Caco-2 (cell line): Measurements from ENCODE around the gene IRF9. TPM values are rescaled to one million over a fixed set of nuclear protein-coding genes. Genes with fewer than 3 reads are reported as not detected.

ENCODE experiments used
- BruUV-seq: library from RNA; stranded (reverse); fragments of 400-500 nt; replicated peaks from 2 replicates; lab custom pipeline; 2021; lab: Mats Ljungman, UMichigan
- CTCF ChIA-PET: fragments of 300-600 bp; sonication (Branson Sonifier 250); formaldehyde crosslinking; loops from one replicate; lab custom pipeline; 2022; ENCODE audit warnings: antibody characterized with exemption; lab: Charles Lee
- POLR2A ChIA-PET: fragments of 300-600 bp; sonication (Branson Sonifier 250); formaldehyde crosslinking; loops from one replicate; lab custom pipeline; 2022; ENCODE audit warnings: antibody characterized with exemption; lab: Charles Lee
- DNase-seq, 2 experiments: peaks; one replicate each; pipeline versions ENCODE4 v3.0.0 to v3.0.0-alpha.2; 2020 to 2022
- H3K27me3 ChIP-seq: replicated peaks from 2 replicates; pipeline ENCODE4 v1.6.0; 2011; ENCODE audit warnings: low read length; ENCODE audit not compliant: control insufficient read depth, insufficient read depth
- H3K36me3 ChIP-seq: 2 replicates; pipeline ENCODE4 v1.5.1; 2011; ENCODE audit warnings: low read length; ENCODE audit not compliant: control insufficient read depth, insufficient read depth
- H3K4me1 ChIP-seq: fragments of 250-450 bp; sonication (Bioruptor Pico); 2 replicates; pipeline ENCODE4 v1.5.1; 2020; ENCODE audit warnings: mild to moderate bottlenecking
- H3K4me3 ChIP-seq: 2 replicates; pipeline ENCODE4 v1.5.1; 2011; ENCODE audit warnings: low read depth, mild to moderate bottlenecking, control low read depth, low read length
- H3K9me3 ChIP-seq: fragments of 250-450 bp; sonication (Bioruptor Pico); 2 replicates; pipeline ENCODE4 v1.5.1; 2020; ENCODE audit warnings: mild to moderate bottlenecking, moderate library complexity
- H3K27ac Mint-ChIP-seq: one replicate; pipeline ENCODE4 v1.8.0; 2022; ENCODE audit warnings: mixed read lengths; ENCODE audit not compliant: unreplicated experiment
- H3K27me3 Mint-ChIP-seq: one replicate; pipeline ENCODE4 v1.8.0; 2022; ENCODE audit warnings: mixed read lengths; ENCODE audit not compliant: insufficient read depth, unreplicated experiment
- H3K36me3 Mint-ChIP-seq: one replicate; pipeline ENCODE4 v1.8.0; 2022; ENCODE audit warnings: mild to moderate bottlenecking, mixed read lengths; ENCODE audit not compliant: insufficient read depth, unreplicated experiment
- H3K4me1 Mint-ChIP-seq: one replicate; pipeline ENCODE4 v1.8.0; 2022; ENCODE audit warnings: low read depth, mixed read lengths; ENCODE audit not compliant: unreplicated experiment
- H3K4me3 Mint-ChIP-seq: one replicate; pipeline ENCODE4 v1.8.0; 2022; ENCODE audit warnings: mild to moderate bottlenecking, moderate library complexity, mixed read lengths; ENCODE audit not compliant: unreplicated experiment
- H3K9me3 Mint-ChIP-seq: one replicate; pipeline ENCODE4 v1.8.0; 2022; ENCODE audit warnings: mixed read lengths; ENCODE audit not compliant: unreplicated experiment
- intact Hi-C: fragments of 100-400 bp; cut with micrococcal nuclease; formaldehyde crosslinking; loops from one replicate; pipeline ENCODE4 v1.10.0; 2022; ENCODE audit not compliant: unreplicated experiment
- total RNA-seq: library from RNA; stranded (reverse); gene quantifications from 2 replicates; pipeline ENCODE4 v1.2.3, GENCODE V29; 2022
- TF ChIP-seq, protein P1 (sequence below), 2 experiments: fragments of 200-600 bp in 1 of 2; IDR thresholded peaks; 1 replicate in 1 of 2; 2 replicates in 1 of 2; pipeline versions ENCODE4 v1.5.1 to v1.8.0; 2011 to 2022; ENCODE audit warnings: antibody characterized with exemption in 1 of 2, control low read depth in 1 of 2, inconsistent platforms in 1 of 2, low read depth in 1 of 2, low read length in 1 of 2, mild to moderate bottlenecking in 1 of 2, moderate library complexity in 1 of 2; ENCODE audit not compliant: insufficient read depth in 1 of 2, severe bottlenecking in 1 of 2, unreplicated experiment in 1 of 2

The IRF9 gene
- total RNA-seq, 1 experiment from 2014 or later = 55.4 TPM

GRCh38 chr14:24207625-24208024 lies 46.6 kb downstream of the IRF9 start:
- no peak for DNase-seq
- no TSS peak for BruUV-seq
- Mint-ChIP-seq H3K36me3 (peaks cover 52% of the 10 kb centered on the region), H3K9me3 (peaks cover 8% of the 10 kb centered on the region), H3K27ac (no peak overlapping the region), H3K27me3 (no peaks in the 10 kb centered on the region), H3K4me3 (no peak overlapping the region), H3K4me1 (no peaks in the 10 kb centered on the region)
- H3K27me3 ChIP-seq = no peaks in the 10 kb centered on the region
- no peak overlapping the region for H3K4me3 ChIP-seq
- TF ChIP-seq, protein P1, sequence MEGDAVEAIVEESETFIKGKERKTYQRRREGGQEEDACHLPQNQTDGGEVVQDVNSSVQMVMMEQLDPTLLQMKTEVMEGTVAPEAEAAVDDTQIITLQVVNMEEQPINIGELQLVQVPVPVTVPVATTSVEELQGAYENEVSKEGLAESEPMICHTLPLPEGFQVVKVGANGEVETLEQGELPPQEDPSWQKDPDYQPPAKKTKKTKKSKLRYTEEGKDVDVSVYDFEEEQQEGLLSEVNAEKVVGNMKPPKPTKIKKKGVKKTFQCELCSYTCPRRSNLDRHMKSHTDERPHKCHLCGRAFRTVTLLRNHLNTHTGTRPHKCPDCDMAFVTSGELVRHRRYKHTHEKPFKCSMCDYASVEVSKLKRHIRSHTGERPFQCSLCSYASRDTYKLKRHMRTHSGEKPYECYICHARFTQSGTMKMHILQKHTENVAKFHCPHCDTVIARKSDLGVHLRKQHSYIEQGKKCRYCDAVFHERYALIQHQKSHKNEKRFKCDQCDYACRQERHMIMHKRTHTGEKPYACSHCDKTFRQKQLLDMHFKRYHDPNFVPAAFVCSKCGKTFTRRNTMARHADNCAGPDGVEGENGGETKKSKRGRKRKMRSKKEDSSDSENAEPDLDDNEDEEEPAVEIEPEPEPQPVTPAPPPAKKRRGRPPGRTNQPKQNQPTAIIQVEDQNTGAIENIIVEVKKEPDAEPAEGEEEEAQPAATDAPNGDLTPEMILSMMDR (IDR thresholded peaks at IDR 0.05; ENCODE audit: insufficient read depth in 1 of 2, low read depth in 1 of 2, low read length in 1 of 2, severe bottlenecking in 1 of 2, unreplicated experiment in 1 of 2) = no peak
- ChIA-PET CTCF (interaction anchor here (0.7 kb wide), 1 partner anchor 68 kb away, joined by 3 read pairs; no protein-coding TSS in a partner anchor), POLR2A (no interaction called here)
- H3K9me3 ChIP-seq = peaks cover 6% of the 10 kb centered on the region
- no peaks in the 10 kb centered on the region for H3K4me1 ChIP-seq
- intact Hi-C loops = no loop called here
- H3K36me3 ChIP-seq = peaks cover 4% of the 10 kb centered on the region

GRCh38 chr14:24211311-24211710 lies 50.2 kb downstream of the IRF9 start:
- Mint-ChIP-seq H3K4me1 (peaks cover 12% of the 10 kb centered on the region), H3K27ac (no peak overlapping the region), H3K9me3 (no peaks in the 10 kb centered on the region), H3K36me3 (peaks cover 72% of the 10 kb centered on the region), H3K27me3 (no peaks in the 10 kb centered on the region), H3K4me3 (no peak overlapping the region)
- TF ChIP-seq, protein P1 (IDR thresholded peaks at IDR 0.05; ENCODE audit: insufficient read depth in 1 of 2, low read depth in 1 of 2, low read length in 1 of 2, severe bottlenecking in 1 of 2, unreplicated experiment in 1 of 2) = no peak
- H3K36me3 ChIP-seq = peaks cover 4% of the 10 kb centered on the region
- no peak overlapping the region for H3K4me3 ChIP-seq
- peaks cover 12% of the 10 kb centered on the region for H3K4me1 ChIP-seq
- no peaks in the 10 kb centered on the region for H3K27me3 ChIP-seq
- POLR2A ChIA-PET = interaction anchor here (0.6 kb wide), 1 partner anchor 31 kb away, joined by 3 read pairs; the partner anchor contains the start of gene TINF2
- no peak for DNase-seq
- CTCF ChIA-PET = interaction anchor here (0.9 kb wide), 1 partner anchor 31 kb away, joined by 3 read pairs; the partner anchor contains the start of gene TINF2
- no TSS peak for BruUV-seq
- intact Hi-C loops = no loop called here
- no peaks in the 10 kb centered on the region for H3K9me3 ChIP-seq

DNA sequence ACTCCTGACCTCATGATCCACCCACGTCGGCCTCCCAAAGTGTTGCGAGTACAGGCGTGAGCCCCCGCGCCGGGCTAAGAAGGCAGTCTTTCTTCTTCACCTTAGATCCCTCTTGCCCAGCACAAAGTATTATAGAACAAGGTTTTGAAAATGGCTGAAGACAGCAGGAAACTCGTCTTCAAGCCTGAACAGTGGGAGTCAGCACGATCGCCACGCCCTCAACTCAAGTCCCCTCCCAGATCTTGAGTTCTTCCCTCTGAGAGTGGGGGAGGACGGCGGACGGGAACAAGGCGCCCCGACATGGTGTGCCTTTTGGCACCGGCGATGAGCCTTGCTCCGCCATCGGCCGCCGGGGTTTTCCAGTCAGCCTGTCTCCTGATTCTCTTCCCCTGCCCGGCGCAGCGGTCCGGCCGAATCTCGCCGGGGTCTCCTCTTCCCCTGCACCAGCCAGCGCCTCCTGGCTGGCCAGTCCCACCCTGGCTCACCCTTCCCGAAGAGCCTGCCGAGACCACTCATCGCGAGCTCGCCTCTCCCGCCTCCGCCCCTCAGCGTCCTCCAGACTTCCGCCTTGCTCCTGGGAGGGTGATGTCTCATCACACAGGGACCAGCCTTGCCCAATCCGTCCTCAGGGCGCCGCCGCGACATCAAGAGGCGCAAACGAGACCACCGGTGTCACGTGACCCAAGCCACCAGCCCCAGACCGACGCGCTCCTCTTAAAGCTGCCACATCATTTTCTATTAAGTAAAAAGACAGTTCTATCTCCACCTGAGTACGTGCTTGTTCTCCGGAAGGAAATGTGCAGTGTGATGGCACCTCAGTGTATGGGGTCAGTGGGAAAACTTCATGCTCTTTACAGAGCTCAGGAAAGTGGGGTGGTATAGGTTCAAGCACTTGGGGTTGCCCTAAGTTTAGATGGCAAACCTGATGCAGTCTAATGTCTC lies 52.1 kb downstream of the IRF9 start, which contains the start of gene CHMP4A:
TSS of gene CHMP4A (minus strand) at position 565 of the 942 bp plus-strand sequence. CDS start at position 516, 49 bp downstream.
- Mint-ChIP-seq H3K27me3 (no peaks in the 10 kb centered on the region), H3K4me3 (peak within 1 kb of the TSS; percentile 91), H3K27ac (peak within 1 kb of the TSS; percentile 97), H3K36me3 (peaks cover 58% of the 10 kb centered on the region), H3K4me1 (peaks cover 13% of the 10 kb centered on the region), H3K9me3 (no peaks in the 10 kb centered on the region)
- Histone ChIP-seq H3K4me3 (peak within 1 kb of the TSS; percentile 88), H3K9me3 (no peaks in the 10 kb centered on the region), H3K36me3 (peaks cover 1% of the 10 kb centered on the region; the same call in 1 of the 2 replicates), H3K27me3 (no peaks in the 10 kb centered on the region), H3K4me1 (peaks cover 12% of the 10 kb centered on the region)
- POLR2A ChIA-PET = interaction anchor here (0.6 to 3.0 kb wide), 12 partner anchors 17 to 229 kb away, joined by 3 to 28 read pairs (median 4); partner anchors contain the start of genes CIDEB, DCAF11, EMC9 and PSME2
- peak; percentile 97 to 98 for DNase-seq
- intact Hi-C loops = loop anchor here (1.0 to 2.0 kb wide), 2 partner anchors 18 to 72 kb away; partner anchors contain the start of genes EMC9 and TM9SF1
- TF ChIP-seq, protein P1 (IDR thresholded peaks at IDR 0.05; ENCODE audit: insufficient read depth in 1 of 2, low read depth in 1 of 2, low read length in 1 of 2, severe bottlenecking in 1 of 2, unreplicated experiment in 1 of 2) = peak in 1 of 2 experiments; percentile 22
- CTCF ChIA-PET = interaction anchor here (0.7 to 1.6 kb wide), 8 partner anchors 25 to 95 kb away, joined by 3 to 10 read pairs (median 4); partner anchors contain the start of genes CIDEB, IRF9 and TINF2
- BruUV-seq = no TSS peak
